Measurements from ENCODE around the gene RNU6-7. TPM values are rescaled to one million over a fixed set of nuclear protein-coding genes. Genes with fewer than 3 reads are reported as not detected.
A peak's percentile ranks its signal among the peaks of the same experiment; 100 is the strongest.

Gene RNU6-7
- total RNA-seq, 1 experiment from 2014 or later = not detected

GRCh38 chr14:32202998-32203882 is 1.4 kb downstream of the RNU6-7 start, which contains the start of gene RNU6-8:
RNU6-8 (minus strand) TSS chr14:32203269.
- ATAC-seq (peak; percentile 74), DNase-seq (ENCODE audit: low spot score) (peak; percentile 89)
- Mint-ChIP-seq H3K9me3 (no peaks in the 10 kb centered on the region), H3K4me3 (peak within 1 kb of the TSS; percentile 94), H3K4me1 (peaks cover 20% of the 10 kb centered on the region), H3K27ac (peak within 1 kb of the TSS; percentile 100), H3K36me3 (no peaks in the 10 kb centered on the region), H3K27me3 (ENCODE audit: low read depth) (peaks cover 15% of the 10 kb centered on the region)
- CTCF ChIA-PET = interaction anchor here (0.5 to 1.6 kb wide), 6 partner anchors 52 to 357 kb away, joined by 3 to 7 read pairs (median 4); partner anchors contain the start of gene ARHGAP5
- POLR2A ChIA-PET = interaction anchor here (0.6 to 2.3 kb wide), 2 partner anchors 25 to 127 kb away, joined by 3 to 11 read pairs; partner anchors contain the start of gene ARHGAP5
- TF ChIP-seq NFYB (CRISPR knock-in tag; conservative IDR thresholded peaks at IDR 0.05; ENCODE audit: low read depth) (no peak), SP1 (CRISPR knock-in tag; conservative IDR thresholded peaks at IDR 0.05) (peak; percentile 75), E2F5 (CRISPR knock-in tag; IDR thresholded peaks at IDR 0.05) (peak; percentile 47; the same call in 1 of the 2 replicates), GABPB1 (CRISPR knock-in tag; IDR thresholded peaks at IDR 0.05) (peak; percentile 38), FOXK1 (CRISPR knock-in tag; IDR thresholded peaks at IDR 0.05) (0 out of 2 replicates have a peak, but pooled peaks have one; percentile 28), PREB (CRISPR knock-in tag; IDR thresholded peaks at IDR 0.05; ENCODE audit: borderline replicate concordance) (0 out of 2 replicates have a peak, but pooled peaks have one; percentile 30), USF2 (CRISPR knock-in tag; IDR thresholded peaks at IDR 0.05) (peak; percentile 29; the same call in 1 of the 2 replicates), ZNF532 (CRISPR knock-in tag; IDR thresholded peaks at IDR 0.05; ENCODE audit: borderline replicate concordance) (no peak), ZNF138 (CRISPR knock-in tag; conservative IDR thresholded peaks at IDR 0.05) (0 out of 2 replicates have a peak, but pooled peaks have one; percentile 16), USF1 (CRISPR knock-in tag; IDR thresholded peaks at IDR 0.05) (peak; percentile 36; the same call in 1 of the 2 replicates), MAX (CRISPR knock-in tag; IDR thresholded peaks at IDR 0.05) (peak; percentile 83), TEAD4 (CRISPR knock-in tag; IDR thresholded peaks at IDR 0.05) (no peak), ZBTB21 (CRISPR knock-in tag; IDR thresholded peaks at IDR 0.05; ENCODE audit: borderline replicate concordance) (peak; percentile 43; the same call in 1 of the 2 replicates), ATF6 (CRISPR knock-in tag; IDR thresholded peaks at IDR 0.05) (no peak), JUN (CRISPR knock-in tag; IDR thresholded peaks at IDR 0.05) (no peak), FOXP4 (CRISPR knock-in tag; IDR thresholded peaks at IDR 0.05) (0 out of 2 replicates have a peak, but pooled peaks have one; percentile 37), ETV6 (CRISPR knock-in tag; IDR thresholded peaks at IDR 0.05) (peak; percentile 36; the same call in 1 of the 2 replicates), HMGXB4 (CRISPR knock-in tag; IDR thresholded peaks at IDR 0.05) (peak; percentile 55; the same call in 1 of the 2 replicates)
